Fibroblast of skin of right biceps (primary cell): Measurements from ENCODE around the gene LARP1.

ENCODE experiments used
- DNase-seq: peaks from one replicate; pipeline ENCODE4 v3.0.0-alpha.2; 2013

Gene LARP1

GRCh38 chr5:154861946-154862345 is 106.8 kb downstream of the LARP1 start:
- DNase-seq = no peak

- no peak for DNase-seq
Observed at GRCh38 chr5:154862766-154863165, 107.6 kb downstream of the LARP1 start.

- DNase-seq = no peak
Observed at GRCh38 chr5:154863291-154864080, 108.3 kb downstream of the LARP1 start.

- no peak for DNase-seq
Observed at GRCh38 chr5:154865466-154866184, 110.4 kb downstream of the LARP1 start.

- DNase-seq = no peak
Observed at GRCh38 chr5:154866841-154867240, 111.7 kb downstream of the LARP1 start.
